IPS-NIHi7 (cell line): ENCODE measurements around the gene ELMO1.

Source experiments
- DNase-seq: peaks from one replicate; pipeline ENCODE4 v3.0.0; 2012; ENCODE audit warnings: mixed read lengths; ENCODE audit errors: extremely low spot score

The ELMO1 gene

DNA sequence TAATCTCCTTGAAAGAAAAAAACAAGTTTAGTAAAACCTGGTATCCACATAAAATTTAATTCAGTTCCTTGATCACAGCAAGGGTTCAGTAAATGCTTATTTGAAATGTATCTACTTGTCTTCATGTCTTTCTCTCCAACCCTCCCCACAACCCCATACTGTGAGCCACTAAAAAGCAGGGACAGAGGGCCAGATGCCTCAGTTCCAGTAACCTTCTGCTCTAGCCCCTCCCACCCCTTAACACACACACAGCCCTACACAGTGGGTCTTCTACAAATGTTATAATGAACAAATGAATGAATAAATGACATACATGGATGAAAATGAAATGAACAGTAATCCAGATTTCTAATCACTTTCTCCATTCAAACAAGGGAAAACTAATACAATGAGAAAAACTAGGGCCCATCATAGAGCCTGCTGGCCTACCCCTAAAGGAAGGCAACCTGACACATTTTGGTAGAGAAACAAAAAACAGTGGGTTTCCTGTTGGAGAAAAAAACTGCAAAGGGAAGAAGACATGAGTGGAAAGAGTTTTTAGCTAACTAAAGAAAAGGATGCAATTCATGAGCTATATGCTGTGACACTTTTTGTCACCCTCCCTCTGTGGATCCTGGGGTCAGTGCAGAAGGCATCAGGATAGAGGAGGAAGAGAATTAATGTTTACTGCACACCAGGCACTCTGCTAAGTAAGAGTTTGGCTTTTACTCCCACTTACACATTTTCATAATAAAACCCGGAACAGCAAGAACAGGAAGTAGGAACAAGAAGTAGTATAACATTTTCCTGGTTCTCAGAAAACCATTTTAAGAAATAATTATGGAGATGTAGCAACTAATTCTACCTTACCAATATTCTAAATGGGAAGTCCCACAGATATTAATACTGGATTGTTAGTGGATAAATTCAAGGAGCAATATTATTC lies 38.1 kb downstream of the ELMO1 start:
- DNase-seq, result no peak

DNA sequence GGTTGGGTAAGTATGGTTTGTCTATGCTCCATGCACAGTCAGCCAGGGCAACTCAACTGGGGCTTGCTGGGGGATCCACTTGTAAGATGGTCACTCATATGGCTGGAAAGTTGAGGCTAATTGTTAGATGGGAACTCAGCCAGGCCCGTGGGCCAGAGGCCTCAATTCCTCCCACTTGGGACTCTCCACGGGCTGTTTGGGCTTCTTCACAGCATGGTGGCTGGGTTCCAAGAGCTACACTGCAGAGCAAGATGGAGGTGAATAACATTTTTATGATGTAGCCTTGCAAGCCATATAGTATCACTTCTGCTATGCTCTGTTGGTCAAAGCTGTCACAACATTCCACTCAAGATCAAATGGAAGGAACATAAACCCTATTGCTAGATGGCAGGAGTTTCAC lies 39.2 kb downstream of the ELMO1 start:
- no peak for DNase-seq

DNA sequence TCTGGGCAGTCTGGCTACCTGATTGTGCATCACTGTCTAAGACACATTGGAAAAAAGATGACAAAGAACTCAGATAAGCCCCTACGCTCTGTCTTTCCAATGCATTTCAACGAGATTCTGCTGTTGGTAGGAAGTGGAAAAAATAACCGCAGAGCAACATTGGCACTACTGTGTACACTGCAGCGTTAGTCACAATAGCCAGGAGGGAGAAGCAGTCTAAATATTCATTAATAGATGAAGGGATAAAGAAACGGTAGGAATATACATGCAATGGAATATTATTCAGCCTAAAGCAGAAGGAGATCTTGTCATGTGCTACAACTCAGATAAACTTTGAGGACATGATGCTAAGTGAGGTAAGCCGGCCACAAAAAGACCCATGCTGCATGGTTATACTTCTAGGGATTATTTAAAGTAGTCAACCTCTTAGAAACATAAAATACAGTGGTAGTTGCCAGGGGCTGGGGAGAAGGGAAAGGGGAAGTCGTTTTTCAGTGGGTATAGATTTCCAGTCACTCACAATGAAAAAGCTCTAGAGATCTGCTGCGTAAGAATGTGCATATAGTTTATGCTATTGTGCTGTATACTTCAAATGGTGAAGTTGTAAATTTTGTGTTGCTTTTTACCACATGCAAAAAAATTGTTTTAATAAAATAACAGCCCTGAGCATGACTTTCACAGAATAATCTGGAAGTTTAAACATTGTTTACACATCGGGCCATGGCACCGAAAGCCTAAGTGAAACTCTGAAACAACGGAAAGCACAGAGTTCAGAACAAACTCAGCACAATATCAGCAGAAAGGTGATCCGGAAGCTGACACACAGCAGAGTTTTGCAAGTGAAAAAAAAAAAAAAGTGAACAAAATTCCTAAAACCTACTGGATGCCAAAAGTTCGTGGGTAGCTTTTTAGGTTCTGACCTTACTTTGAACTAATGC lies 40.1 kb downstream of the ELMO1 start:
- DNase-seq, result no peak

DNA sequence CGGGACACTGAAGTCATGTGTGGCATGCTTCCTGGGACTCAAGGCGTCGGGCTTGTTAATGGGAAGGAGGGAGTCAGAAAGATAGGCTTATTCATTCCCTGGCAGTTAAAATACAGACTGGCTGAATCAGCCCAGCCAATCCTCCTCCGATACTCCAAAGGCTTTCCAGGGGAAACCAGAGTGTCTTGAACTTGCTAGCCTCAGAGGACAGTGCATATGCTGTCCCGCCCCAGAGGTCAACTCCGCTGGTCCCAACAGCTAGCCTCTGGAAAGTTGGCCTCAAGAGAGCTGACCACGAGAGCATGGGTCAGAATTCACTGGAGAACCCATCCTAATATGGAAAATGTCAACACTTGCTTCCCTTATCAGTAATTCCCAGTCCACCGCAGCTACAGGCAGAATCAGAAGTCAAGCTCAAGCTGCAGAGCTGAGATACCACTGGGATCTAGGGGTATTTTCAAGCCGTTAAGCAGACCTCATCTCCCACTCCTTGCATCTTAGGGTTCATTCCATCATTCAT lies 43.0 kb downstream of the ELMO1 start:
- DNase-seq, result no peak

DNA sequence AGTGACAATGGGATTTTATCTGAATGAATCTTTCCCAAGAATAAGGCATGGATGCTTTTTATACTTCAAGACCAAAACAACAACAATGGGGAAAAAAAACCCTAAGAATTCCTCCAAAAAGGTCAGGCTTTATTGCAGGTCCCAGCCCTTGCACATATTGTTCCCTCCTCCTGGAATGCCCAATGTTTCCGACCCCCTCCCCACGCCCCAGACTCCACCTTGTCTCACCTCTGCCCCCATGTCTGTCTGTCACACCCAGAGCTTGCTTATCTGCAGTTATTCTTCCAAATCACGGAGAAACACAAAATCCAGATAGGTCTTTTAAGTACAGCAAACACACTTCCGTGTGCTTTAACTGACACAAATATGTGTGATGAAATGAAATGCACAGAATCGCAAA lies 43.5 kb downstream of the ELMO1 start:
- no peak for DNase-seq

DNA sequence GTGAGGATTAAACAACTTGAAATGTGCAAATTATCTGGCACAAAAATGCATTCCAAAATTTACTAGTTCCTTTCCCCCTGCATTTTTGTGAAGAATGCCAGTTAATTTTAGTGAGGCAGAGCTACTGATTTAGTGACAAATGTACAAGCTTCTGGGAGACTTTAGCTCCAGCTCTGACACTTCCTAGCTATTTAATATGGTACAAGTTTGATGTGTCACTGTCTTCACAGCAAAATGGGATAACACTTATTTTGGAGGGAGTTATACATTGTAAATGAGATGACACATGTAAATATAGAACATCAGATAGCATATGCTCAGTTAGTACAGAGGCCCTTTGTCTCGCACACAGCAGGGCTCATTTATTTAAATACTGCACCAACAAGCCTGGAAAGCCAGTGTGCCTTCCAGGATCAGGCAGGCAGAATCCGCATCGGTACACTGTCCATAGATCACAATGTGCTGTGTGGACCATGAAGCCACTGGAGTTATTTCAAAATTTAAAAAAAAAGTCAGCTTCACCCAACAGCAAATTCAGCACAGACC lies 48.7 kb downstream of the ELMO1 start:
- no peak for DNase-seq

DNA sequence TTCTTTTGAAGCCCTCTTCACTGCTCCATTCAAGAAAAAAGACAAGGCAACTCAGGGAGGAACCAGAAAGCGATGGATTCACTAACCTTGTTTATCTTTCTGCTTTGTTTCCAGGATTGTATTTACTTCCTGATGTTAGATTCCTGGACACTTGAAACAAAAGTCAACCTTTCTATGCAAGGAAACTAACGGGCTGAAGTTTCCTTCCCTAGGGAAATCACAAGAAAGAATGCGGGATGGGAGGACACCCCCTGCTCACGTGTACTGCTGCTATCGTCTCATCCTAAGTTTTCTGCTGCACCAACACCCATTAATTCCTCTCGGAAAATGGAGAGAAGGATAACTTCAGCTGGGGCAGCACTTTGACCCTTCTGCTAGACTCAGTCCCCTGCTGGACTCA lies 50.3 kb downstream of the ELMO1 start:
- no peak for DNase-seq

DNA sequence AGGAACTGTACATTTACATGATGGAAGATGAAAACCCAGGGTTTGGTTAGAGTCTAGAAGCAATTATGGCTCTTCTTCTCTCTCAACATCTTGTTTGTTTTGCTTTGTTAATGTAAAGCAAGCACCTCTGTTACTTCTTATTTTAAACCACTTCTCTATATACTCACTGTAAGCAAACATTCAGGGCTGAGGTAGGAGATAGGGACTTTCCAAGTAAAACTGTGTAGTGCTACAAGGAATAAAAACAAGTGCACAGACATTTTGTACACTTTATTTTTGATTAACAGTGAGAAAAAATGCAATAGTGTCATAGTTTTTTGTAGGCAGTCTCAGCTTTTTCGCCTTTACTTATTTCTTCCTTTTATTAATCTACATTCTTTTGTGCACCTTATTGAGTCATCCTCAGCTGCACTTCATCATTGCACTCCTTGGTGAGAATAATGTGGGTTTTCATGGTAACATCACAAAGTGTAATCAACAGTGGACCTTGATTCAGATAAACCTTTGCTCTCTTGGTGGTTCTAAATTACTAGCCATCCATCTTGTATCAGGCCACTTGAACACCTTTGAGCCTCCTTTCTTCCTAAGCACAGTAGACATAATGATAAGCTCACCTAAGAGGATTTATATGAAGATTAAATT lies 52.9 kb downstream of the ELMO1 start:
- DNase-seq, result no peak

DNA sequence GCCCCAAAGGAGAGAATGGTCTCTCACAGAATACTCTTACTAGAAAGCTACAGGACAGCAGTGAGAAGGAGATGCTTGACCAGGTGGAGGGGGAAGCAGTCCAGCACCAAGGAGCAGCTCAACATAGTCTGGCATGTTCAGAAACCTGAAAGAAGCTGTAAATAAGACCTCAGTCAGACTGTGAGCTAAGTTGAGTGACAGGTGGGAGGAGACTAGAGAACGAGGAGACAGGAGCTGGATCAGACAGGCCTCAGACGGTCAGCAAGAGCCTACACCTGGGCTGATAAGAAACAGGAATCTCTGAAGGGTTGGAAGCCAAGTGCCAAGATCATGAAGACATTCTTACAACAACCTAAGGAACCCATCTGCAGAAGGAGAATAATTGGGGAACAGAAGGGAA lies 54.5 kb downstream of the ELMO1 start:
- no peak for DNase-seq

DNA sequence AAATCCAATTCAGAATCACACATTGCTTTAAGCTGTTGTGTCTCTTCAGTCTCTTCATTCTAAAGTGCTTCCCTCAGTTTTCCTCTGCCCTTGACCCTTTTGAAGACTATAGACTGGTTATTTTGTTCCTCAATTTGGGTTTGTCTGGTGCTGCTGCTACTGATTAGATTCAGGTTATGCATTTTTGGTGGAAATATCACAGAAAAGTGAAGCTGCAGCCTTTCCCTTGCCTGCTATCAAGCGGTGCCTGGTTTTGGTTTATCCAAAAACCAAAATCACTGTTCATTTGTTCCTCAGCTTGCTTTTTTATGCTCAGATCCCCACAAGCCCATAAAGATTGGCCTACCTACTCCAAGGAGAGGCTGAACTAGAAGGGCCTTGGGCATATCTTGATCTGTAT lies 55.2 kb downstream of the ELMO1 start:
- no peak for DNase-seq

DNA sequence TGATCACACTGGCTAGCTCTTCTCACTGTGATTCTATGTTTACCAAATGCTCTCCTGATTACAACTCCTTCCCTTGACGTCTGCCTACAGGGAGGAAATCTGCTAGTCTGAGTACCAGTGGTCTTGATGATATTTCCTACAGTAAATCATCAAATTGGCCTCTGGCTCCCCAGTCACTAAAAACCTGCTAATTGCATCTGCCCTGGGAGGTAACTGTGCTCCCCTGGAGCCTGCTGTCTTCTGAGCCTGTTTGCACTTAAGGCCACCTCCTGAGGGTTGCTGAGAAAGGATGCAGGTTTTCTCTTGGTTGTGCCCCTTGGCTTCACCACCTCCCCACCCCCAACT lies 56.0 kb downstream of the ELMO1 start:
- no peak for DNase-seq

DNA sequence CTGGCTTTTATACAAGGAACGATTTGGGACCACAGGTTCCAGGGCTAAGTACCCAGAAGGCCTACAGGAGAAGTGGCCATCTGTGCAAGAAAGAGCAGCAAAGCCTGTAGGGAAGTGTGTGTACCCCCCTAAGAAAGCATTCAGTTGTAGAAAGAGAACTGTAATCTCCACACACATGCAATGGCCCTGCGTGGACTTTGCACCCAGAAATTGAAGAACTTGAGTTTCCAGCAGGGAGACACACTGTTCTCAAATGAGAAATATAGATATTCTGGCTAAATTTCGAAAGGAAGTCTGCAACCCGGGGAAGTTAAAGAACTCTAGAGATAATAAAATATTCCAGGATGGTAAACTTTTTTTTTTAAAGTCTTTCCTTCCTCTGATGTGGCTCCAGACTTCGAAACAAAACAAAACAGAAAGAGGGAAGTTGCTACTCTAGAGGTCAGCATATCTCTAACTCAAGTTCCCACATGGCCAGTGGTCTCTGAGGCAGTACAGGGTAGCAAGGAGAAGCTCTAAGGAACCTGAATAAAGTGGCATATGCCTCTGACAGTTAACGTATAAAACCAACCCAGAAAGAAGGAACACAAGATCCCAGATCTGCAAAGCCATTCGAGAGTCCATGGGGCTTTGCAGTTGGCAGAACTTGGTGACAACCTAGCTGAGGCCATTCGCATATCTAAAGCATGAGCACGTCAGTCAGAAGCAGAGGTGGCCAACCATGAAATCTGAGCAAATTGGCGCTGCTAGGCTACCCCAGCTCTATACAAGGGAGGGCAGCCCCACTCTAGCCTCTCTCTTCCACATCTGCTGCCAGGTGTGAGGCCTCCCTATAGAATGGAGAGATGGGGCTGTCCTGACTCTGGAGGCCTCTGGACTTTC lies 56.6 kb downstream of the ELMO1 start:
- DNase-seq, result no peak

DNA sequence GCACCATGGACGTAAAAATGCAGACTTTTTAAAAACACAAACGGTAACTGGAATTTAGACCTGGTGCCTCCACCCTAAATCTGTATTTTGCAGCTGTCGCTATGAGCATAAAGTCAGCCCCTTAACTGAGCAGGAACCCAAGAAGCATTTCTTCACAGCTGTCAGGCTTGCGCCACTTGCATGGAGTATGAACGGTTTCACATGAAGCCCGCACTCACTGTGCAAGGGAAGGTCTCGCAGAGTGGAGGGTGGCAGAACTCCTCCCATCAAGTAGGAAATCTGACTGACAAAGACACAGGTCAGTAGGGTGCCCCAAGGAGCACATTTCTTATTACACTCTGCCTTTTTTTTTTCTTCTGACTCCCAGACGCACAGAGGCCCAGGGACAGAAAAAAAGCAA lies 58.5 kb downstream of the ELMO1 start:
- DNase-seq, result no peak

DNA sequence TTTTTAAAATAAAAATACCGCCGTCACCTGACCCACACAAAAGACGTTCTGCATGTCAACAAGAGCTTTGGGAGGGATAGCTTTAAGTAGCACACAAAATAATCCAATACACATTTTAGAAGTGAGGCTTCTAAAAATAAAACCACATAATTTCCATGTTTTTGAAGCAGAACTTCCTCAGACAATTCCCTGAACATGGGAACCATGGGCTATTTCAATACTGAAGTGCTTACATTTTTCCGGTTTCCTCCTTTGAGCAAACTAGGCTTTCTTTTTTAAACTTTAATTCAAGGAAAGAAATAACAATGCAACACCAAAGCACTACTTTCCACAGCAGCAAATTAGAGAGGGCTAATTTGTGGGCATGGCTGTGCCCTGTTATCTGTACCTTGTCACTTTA lies 59.9 kb downstream of the ELMO1 start:
- no peak for DNase-seq

DNA sequence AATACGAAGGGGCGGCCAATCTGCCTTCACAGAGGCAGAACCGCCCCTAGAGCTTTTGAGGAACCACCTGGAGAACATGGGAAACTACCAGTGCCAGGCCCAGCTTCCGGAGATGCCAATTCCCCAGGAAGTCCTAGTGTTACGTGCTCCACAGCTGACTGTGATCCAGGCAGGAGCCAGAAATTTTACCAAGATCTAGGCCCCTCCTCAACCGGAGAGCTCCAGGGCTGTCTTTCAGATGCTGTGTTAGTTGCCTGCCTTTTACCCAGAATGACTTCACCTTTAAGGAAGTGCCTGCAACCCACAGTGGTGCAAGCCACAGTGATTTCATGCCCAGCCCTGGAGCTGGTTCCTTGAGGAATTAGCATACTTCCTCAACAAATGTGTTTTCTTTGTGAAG lies 62.9 kb downstream of the ELMO1 start:
- no peak for DNase-seq

DNA sequence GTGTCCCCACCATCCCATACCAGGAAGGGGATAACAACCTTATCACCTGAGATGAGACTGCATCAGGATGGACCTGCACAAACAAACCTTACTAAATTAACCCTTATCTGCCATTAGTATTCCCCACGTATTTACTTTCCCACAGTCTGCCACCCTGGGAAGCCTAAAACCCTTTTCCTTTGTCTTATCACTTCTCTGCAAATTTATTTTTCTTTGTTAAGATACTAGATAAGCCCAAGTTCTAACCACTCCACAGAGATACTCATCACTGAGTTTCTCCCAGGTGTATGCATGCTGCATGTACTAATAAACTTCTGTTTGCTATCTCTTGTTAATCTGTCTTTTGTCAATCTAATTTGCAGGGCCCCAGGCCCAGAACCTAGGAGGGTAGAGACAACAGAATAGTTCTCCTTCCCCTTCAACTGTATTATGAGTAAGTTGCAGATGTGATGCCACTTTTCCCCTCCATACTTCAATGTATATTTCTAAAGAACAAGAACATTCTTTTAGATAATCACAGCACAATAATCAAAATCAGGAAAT lies 66.0 kb downstream of the ELMO1 start:
- no peak for DNase-seq

DNA sequence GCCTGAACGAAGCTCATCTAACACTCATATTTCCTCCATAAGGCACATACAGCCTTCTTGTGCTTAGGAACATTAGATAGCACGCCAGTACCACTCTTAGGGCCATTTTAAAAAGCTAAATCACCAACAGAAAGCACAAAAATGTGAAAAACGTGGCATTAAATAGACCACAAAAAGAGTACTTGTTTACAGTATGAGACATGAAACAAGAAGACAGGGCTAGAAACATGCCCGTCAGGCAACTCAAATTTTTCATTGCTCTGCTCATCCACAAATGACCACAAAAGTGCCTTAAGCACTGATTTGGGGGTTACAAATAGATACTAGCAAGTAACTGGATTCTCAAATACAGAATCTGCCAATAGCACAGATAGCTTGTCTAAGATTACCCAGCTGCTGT lies 67.8 kb downstream of the ELMO1 start:
- DNase-seq, result no peak

DNA sequence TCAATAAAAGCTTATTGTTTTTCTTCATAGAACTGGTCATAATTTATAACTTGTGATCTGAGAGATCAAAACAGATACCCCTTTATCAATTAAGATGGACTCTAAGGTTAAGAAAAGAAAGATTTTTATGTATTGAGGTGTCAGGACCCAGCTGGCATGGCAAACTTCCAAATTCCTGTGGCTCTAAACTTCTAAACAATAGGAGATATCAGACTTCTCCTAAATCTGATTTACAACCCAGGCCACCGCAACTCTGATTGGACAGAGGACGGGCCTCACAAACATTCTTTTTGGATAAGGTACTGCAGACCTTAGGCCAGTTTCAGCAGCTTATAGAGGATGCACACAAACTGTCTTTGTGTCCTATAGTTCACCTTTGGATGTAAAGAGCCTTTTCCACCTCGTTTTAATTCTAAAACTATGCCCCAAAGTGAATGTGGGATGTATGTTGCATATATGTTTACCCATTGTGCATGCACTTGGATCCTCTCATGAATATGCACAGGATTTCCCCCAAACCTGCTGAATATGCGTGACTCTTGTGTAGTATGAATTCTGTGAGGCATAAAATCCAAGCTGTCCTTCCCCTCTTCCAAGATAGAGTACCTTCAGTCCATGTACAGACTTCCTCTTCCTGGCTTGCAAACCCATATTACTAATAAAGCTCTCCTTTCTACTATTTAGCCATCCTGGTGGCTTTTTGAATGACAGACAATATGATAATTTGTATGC lies 69.0 kb downstream of the ELMO1 start:
- DNase-seq, result no peak

DNA sequence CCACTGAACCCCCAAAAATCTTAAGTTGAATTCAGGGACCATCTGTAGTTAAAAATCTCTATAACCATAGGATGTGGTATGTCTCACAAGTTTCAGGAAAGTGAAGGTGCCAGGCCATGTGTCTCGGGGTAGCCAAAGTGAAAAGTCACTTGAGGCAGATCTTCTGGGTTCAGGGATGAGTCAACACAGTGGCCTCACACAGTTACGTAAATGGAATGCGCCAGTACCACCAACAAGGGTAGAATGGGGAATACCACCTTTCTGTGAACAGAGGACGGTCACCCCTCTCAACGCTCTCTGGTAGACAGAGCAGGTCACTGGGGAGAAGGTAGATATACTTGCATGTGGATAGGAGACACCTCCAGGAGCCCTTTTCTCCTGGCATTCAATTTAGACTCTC lies 71.4 kb downstream of the ELMO1 start:
- no peak for DNase-seq

DNA sequence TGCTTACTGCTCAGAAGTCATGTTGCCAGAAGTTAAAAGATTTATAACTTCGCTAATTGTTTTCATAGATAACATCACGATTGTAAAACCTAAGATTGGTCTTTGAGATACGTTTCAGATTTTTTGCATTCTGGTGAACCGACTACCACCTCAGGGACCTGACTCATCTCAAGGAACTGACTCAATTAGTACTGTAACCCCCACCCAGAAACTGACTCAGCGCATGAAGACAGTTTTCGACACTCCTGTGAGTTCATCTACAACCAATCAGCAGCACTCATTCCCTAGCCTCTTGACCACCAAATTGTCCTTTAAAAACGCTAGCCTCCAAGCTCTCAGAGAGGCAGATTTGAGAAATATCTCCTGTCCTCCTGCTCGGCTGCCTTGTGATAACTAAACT lies 72.3 kb downstream of the ELMO1 start:
- no peak for DNase-seq
